Mesenteric fat pad (tissue), 1 donor: ENCODE results near the gene SERINC3. TPM values are rescaled to one million over a fixed set of nuclear protein-coding genes. Genes with fewer than 3 reads are reported as not detected.
"Not testable (repeated sequence)": the region's sequence is repeated elsewhere in the genome, so short reads cannot be mapped to it uniquely, and the experiment has no call there.

Experiments
- DNase-seq: peaks from one replicate; pipeline ENCODE4 v3.0.0-alpha.2; 2020; ENCODE audit warnings: low spot score
- long read RNA-seq: library from polyadenylated mRNA; unstranded; transcript quantifications from one replicate; pipeline ENCODE4 v2.0.0, GENCODE V29; 2020
- total RNA-seq: library from RNA; stranded (reverse); fragmentation: NEBNext Ultra II Directional; extraction: Animal tissue kit (Norgen Biotek cat#: 25700); gene quantifications from one replicate; pipeline ENCODE4 v1.2.1, GENCODE V29; 2021
- donor health status: DM: yes; HTN: yes; CAD: no.

The SERINC3 gene
- 123 TPM for total RNA-seq
- long read RNA-seq, full-length matches to known transcripts: 387 of 439 reads
- long read RNA-seq, partial matches to known transcripts: 36 of 439 reads
- long read RNA-seq, other reads (novel, unspliced or antisense): 16 of 439 reads

DNA sequence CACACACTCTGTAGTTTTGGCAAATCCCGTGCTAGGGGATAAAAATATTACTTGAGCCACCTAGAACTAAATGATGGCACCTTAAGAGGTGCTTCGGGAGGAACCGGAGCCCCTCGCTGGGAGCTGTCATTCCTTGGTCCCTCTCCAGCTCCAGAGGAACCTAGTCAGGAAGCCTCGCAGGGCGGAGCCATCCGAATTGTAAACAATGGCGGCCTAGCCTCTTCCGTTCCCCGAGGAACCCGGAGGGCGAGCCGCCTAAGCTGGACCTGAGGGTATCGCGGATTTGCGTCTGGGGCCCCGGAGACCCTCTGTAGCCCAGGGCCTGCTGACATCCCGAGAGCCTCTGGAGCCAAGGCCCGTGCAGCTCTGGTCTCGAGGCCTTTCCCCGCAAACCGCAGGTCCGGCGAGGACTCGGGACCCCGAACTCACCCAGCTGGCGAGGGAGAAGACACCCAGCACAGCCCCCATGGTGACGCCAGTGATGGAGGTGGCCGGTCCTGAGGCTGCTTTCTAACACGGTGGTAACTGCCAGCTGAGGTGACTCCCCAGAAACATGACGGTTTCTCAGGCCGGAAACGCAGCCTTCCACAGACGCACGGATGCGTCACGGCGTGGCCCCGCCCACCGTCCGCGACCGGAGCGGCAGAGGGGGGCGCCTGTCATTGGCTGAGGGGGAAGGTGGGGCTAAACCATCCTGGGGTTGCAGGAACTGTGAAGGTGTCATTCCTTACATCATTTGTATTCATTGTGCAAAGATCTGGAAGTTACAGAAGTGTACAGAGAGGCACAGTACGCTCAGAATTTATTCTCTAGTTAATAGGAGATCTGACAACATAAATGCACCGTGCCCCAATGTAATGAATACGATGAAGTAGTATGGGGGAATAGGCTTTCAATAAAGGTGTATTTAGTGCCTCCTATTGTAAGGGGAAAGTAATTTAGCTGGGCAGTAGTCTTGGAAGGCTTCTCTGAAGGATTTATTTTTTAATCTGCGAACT lies at the start of gene SERINC3:
Gene SERINC3, minus strand, starts transcription at position 587 of the 998 bp plus-strand sequence. Its CDS starts 119 bp downstream, at position 468.
- peak; percentile 98 for DNase-seq

DNA sequence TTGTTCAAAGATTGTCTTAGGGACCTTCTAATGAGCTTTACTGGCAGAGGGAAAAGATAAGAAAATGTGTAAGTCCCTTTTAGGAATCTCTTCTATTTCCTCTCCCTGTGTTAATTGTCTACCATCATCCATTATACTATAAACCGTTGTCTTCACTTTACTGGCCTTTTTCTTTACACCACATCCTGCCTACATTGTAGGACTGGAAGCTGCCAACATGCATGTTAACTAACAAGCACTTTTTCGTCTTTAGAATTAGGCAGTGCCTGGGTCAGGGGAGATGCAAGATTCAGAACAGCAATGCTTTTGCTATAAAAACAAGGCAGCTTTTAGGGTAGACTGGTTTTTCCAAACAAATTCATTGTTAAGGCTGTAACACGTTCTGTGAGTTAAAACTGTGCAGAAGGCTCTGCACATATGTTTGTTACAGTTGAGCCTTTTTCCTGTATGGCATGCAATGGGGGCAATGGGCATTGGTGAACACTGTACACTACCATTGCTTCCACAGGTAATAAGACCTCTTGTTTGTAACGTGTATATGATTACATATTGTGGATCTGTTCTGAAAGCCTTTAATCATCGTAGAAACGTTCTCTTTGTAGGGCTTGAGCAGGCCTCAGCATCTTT lies 49.6 kb upstream of the SERINC3 start:
- no peak for DNase-seq

DNA sequence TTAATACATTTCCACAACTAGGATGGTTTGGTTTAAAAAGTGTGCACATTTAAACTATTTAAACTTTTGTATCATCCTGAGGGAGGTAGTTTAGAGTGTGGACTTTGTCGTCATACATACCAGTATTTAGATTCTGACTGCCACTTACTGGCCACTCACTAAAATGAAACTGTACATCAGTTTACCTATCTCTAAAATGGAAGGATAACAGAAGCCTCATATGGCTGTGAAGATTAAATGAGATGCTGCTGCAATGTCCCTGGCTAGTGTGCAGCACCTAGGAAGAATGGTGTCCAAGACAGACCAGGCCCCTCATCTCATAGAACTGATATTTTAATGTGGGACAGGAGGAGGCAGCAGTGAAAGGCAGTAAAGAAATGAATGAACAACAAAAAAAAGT lies 48.5 kb upstream of the SERINC3 start:
- DNase-seq: no peak

DNA sequence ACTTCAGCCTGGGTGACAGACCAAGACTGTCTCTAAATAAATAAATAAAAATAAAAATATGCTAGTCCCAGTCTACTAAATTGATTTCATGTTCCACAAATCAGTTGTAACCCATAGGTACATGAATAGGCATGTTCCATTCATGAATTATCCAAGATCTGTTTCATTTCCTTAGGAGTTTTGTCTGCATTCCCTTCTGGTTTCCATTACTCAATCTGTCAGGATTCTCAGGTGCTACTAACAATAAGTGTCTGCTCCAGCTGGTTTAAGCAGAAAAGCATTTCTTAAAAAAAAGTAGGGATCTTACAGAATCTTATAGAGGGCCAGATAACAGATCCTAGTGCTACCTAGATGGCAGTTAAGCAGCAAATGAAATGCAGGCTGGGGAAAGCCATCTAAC lies 44.9 kb upstream of the SERINC3 start:
- DNase-seq: no peak

DNA sequence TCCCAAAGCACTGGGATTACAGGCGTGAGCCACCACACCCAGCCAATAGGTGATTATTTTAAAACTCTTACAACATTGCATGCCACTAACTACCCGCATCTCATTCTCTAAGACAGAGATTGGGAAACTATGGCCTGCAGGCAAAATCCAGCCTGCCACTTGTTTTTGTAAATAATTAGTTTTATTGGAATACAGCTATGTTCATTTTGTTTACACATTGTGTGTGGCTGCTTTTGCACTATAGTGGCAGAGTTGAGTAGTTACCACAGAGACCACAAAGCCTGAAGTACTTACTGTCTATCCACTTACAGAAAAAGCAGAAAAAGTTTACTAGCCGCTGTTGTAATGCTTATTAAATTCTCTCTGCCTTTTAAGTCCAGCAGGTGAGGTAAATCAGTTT lies 44.1 kb upstream of the SERINC3 start:
- DNase-seq: no peak

DNA sequence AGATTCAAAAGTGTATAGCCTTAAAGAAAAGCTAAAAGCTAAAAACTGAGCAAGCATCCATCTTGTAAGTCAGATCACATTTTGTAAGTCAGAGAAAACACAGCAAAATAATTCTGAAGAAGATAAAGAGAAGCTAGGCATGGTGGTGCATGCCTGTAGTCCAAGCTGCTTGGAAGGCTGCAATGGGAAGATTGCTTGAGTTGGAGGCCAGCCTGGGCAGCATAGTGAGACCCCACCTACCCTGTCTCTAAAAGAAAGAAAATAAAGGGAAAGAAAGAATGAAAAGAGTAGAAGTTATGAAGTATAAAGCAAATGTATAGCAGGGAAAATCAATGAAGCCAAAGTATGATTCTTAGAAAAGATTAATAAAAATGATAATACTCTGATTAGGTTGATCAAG lies 40.0 kb upstream of the SERINC3 start:
- no peak for DNase-seq

DNA sequence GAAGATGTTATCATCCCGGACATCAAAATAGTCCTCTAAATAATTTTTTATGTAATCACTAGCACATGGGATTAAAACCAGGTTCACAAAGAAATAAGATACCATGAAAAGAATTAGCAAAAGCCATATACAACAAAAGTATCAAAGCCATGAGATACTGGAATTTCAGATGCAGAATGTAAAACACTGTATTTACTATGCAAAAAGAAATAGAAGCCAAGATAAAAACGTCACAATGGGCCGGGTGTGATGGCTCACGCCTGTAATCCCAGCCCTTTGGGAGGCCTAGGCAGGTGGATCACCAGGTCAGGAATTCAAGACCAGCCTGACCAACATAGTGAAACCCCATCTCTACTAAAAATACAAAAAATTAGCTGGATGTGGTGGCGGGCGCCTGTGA lies 38.9 kb upstream of the SERINC3 start:
- not testable (repeated sequence) for DNase-seq

DNA sequence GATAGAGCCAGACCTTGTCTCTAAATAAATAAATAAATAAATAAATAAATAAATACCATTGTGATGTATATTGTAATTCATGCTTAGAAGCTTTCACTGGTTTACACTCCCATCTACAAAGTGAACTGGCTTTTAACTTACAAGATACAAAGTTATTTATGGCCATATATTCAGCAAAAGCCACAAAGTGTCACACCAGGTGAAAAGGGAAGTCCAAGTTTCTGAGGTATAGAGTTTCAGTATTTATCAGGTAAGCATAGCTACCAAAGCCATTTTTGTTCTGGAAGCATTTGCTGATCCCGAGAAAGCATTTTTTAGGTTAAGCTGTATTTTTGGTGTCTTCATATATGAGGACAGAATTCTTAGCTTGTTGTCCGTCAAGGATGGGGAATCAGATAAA lies 38.4 kb upstream of the SERINC3 start:
- DNase-seq: no peak

DNA sequence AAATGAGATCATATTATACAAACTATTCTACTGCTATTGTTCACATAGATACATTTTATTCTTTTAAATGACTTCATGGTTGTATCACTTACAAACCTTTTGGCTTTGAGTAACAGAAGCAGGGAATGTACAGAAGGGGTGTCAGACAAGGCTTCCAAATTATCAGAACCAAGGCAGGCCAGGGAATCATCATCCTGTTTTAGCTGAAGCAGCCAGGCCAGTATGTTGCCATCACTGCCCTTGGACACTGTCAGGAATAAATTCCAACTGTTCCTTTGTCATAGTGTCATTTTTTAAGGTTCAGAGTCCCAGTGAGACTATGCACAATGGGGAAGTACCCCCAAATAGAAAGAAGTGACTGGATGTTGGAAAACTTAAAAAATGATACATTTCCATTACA lies 37.4 kb upstream of the SERINC3 start:
- DNase-seq: no peak

DNA sequence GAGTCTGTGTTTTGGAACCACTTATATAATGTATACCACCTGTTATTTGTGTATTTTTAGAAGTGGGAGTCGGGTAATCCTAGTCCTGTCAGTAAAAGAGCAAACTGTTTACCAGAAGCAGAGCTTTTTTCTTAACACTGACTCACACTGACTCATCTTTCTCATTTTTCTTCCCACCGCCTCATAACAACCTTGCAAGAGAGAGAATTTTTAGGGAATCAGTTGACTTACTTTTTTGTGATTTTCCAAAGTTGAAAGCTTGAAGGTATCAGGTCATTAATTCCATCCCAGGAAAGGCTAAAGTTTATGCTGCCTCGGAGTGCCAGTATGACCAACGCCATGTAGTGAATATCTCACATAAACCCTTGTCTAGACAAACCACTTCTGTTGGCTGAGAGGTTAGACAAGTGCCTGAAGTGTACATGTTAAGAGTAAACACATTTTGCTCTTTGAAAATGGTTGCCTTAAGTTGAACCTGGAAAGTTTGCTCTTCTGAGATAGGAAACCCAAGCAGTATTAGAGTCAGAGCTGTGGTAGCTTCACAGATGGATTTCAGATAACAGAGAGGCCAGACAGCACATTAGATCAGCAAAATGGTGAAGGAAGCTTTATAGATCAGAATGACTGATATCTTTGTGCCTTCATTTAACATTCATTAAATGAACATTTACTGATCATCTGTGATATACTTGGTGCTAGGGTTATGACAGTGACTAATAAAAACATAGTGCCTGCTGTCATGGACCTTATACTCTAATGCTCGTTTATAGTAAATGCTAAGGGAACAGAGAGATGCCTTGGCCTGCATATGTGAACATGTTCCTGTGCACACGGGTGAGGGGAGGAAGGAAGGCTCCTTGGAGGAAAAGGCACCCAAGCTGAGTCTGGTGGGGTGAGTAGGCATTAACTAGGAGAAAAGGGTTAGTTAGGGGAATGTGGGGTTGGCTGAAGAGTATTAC lies 31.4 kb upstream of the SERINC3 start:
- DNase-seq: no peak

DNA sequence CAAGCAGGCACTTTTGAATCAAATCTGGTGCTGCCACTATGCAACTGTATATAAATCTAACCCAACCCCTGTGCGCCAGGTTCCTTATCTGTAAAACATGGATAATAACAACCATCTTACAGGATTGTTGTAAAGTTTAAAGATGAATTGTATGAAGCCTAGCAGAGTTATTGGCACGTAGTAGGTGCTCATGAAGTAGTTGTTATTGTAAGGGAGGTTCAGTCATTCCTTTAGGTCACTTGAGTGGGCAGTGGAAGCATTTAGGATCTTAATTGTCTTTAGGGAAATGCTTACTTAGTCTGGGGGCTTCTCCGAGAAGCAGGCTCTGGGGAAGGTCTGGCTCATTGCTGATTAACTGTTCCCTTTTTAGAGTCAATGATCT lies 30.7 kb upstream of the SERINC3 start:
- no peak for DNase-seq

DNA sequence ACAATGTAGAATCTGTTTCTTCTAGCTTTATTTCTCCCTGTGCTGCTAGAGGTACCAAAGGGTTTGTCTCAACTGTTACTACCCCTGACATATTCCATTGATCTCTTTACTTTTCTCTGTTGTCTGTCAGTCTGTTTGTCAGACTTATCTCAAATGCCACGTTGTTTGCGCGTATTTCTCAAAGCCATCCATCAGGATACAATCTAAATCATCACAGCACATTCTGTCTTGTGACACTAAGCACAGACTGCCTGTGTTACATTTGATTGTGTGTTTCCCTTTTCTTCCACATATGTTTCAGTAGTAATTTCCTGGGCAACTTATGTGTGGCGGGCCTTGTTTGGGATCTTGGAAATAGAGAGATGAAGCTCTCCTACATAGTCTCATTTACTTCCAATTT lies 30.2 kb upstream of the SERINC3 start:
- DNase-seq: no peak

DNA sequence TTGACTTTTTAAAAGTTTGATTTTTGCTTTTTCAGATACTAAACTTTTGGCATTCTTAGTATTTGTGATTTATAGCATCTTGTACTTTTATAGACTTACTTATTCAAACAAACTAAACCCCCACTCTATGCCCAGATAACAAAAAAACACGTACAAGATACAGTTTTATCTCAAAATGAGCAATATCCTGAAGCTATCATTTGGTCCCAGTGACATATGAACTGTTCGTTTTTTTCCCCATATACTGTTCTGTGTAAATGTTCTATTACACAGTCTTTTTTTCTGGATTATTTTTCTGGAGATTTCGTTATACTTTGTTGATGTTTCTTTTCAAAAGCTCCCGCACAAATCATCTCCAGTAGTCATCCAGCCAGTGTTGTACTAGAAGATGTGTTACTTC lies 27.3 kb upstream of the SERINC3 start:
- DNase-seq: no peak

DNA sequence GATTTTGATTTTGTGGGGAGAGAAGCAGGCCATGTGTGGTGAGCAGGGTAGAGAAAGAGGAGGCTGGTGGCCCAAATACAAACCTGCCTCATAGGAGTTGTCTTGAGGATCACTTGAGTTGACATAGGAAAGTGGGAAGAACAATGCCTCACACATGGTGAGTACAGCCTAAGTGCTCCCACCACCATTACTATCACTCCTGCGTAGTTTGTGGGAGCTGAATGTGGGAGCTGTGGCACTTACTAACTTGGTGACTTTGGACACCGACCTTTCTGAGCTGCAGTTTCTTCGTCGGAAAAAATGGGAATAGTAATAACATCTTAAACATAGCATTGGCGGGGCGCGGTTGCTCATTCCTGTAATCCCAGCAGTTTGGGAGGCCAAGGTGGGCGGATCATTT lies 25.5 kb upstream of the SERINC3 start:
- DNase-seq: no peak

DNA sequence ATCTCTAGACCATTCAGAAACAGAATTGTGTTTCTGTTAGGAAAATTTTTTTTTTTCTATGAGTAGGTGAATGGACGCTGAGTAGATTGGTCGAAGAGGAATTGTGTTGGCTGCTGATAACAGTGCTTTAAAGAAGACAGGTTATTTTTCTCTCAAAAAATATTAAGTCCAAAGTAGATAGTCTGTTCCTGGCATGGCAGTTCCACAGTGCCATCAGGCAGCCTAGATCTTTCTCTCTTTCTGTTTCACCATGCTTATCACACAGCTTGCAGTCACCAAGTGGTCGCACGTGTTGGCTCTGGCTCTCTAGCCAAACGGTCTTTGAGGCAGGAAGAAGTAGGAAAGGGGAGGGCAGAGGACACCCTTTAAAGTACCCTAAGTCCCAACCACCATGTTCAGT lies 22.4 kb upstream of the SERINC3 start:
- no peak for DNase-seq

DNA sequence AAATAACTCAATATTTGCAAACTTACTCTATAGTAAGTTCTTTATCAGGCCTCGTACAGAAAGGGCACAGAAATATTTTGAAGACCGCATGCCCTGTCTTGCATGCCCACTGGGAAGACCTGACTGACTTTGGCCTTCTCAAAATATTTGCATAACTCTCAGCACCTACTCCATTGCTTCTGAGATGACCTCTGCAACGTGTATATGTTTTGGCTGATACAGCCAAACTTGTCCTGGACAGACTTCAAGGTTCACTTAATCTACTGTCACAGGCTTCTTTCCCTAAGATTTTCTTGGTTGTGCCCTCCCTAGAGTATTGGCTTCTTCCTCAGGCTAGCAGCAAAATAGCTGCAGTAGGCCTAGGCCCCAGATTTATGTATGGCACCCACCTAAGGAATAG lies 21.5 kb upstream of the SERINC3 start:
- no peak for DNase-seq

DNA sequence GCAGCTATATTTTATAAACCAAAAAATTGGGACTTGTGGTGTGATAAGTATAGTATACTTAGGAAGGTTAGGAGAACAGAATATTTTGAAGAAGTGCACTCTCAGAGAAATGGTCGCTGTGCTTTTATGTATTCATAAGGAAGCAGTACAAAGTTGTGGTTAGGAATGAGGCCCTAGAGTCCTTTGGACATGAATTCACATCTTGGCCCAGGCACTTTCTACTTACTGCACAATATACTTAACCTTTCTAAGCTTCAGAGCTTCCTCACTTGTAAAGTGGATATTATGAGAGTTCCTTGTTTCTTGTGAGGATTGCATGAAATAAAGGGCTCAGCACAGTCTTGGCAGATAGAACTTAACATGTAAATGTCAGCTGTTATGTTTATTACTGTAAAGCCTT lies 21.0 kb upstream of the SERINC3 start:
- no peak for DNase-seq

DNA sequence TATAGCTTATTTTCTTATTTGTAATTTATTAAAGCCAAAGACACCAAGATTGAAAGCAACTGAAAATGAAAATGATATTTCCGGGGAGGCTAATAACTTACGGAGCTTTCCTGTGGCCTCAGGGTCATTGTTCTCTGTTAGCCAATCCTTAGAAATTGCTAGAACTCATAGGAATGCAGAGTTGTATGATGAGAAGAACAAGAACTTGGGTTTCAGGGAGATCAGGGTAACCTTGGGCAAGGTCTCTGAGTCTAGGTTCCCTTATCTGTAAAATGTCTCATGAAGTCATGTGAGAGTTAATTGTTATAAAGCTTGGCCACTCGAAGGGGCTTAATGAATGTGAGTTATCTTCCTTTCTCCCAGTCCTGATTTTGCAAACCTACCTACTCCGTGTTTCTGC lies 20.1 kb upstream of the SERINC3 start:
- DNase-seq: no peak

DNA sequence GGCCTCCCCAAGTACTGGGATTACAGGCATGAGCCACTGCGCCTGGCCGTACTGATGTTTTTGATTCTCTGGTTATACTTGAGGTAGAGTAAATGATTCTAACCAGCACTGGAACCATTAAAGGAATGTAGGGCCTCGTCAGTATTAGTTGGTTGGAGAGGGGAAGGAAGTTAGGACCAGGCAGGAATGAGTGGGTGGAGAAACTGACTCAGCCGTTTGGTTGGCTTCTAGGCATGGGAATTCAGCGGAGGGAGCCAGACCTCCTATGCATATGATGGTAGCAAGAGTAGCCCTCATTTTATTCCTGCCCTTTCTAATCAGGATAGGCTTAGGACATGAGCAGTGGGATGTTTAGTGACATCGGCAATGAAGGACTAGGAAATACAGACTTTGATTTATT lies 19.0 kb upstream of the SERINC3 start:
- DNase-seq: no peak

DNA sequence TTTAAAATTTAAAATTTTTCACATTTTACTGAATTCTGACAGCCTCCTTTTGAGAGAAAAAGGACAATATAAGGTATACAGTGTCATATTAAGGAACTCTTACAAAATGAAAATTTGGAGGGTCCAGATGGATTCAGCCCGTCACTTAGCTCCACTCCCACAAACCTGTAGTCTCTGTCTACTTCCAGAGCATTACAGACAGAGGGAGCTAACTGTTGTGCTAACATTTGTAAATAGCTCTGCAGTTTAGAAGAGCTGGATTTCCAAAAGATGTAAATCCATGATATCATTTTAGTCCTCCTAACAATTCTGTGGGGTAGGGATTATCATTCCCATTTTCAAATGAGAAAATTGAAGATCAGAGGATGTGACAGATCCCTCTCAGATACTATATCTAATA lies 16.1 kb upstream of the SERINC3 start:
- DNase-seq: no peak

DNA sequence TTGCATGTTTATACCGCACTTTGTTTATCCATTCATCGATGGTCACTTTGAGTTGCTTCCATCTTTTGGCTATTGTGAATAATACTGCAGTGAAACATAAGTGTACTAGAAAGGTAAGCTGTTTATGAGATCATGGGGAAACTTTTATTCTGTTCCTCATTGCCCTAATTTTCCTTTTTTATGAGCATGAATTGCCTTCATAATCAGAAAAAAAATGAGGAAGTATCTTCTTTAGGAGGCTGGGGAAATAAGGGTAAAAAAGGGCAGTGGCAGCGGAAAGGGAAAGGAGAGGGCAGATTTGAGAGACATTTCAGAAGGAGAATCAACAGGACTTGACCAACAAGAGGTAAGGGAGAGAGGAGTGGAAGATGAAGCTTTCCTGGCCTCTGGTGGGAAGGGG lies 14.3 kb upstream of the SERINC3 start:
- DNase-seq: no peak
